G401.6 (cell line): ENCODE measurements around the gene SIRT2.
"Not testable (repeated sequence)": the region's sequence is repeated elsewhere in the genome, so short reads cannot be mapped to it uniquely, and the experiment has no call there.

ENCODE experiments used
- FAIRE-seq: peaks from 2 replicates; lab custom pipeline; 2012; peaks lifted over from hg19 to GRCh38; lab: Jason Lieb, UNC

Gene SIRT2

DNA sequence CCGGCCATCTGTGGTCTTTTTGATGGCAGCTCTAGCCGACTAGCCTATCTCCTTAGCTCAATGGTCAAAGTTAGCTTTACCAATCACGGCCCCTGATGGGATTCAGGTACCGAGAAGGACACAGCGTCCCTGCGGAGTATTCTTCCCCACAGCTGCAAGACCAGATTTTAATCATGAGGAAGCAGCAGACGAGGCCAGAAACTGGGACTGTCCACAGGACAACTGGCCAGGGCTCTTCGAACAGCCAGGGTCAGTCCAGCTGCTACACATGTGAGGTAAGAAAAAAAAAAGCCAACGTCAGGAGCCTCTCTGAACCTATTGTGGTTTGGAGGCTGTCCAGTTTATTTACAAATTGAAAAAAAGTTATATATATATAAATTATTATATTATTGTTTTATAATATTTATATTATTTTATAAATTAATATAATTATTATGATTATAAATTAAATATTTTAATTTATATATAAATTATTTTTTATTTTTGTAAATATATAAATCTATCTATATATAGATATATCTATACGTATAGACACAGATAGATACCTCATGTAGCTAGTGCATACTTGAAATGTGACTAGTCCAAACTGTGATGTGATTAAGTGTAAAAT is 32.1 kb downstream of the SIRT2 start:
- peak; percentile 93 for FAIRE-seq

DNA sequence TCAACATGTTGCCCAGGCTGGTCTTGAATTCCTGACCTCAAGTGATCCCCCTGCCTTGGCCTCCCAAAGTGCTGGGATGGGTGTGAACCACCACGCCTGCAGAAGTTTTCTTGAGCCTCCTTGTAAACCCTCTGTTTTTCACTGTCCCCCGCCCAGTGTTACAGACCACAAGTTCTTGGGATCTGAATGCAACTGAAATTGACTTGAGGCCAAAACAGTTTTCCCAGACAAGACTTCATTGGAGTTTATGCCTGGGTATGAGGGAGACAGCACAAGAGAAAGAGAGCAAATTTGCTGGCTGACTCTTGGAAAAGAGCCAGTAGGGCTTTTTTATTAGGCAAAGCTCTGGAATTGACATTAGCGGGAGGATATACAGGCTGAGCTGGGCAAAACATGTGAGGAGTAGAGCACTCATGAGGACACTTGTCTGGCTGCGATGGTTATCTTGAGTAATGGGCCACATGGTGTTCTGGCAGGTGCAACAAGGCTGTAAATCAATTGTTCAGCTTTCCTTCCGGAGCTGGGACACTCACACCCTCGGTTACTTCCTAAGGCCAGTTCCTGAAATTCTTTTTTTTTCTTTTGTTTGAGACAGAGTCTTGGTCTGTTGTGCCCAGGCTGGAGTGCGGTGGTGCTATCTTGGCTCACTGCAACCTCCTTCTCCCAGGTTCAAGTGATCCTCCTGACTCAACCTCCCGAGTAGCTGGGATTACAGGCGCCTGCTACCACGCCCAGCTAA is 36.9 kb downstream of the SIRT2 start:
- FAIRE-seq: no peak

- peak; percentile 97 for FAIRE-seq
Observed at GRCh38 chr19:38861368-38861767, 38.0 kb downstream of the SIRT2 start.

DNA sequence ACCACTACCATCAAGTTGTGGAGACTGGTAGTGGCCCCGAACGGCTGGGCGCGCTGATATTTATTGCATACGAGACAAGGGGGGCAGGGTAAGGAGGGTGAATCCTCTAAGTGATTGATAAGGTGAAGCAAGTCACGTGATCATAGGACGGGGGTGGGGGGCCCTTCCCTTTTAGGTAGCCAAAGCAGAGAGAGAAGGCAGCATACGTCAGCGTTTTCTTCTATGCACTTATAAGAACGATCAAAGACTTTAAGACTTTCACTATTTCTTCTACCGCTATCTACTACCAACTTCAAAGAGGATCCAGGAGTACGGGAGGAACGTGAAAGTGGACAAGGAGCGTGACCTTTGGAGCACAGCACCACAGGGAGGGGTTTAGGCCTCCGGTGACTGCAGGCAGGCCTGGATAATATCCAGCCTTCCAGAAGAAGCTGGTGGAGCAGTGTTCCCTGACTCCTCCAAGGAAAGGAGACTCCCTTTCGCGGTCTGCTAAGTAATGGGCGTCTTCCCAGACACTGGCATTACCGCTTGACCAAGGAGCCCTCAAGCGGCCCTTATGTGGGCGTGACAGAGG is 39.7 kb downstream of the SIRT2 start:
- FAIRE-seq: not testable (repeated sequence)

DNA sequence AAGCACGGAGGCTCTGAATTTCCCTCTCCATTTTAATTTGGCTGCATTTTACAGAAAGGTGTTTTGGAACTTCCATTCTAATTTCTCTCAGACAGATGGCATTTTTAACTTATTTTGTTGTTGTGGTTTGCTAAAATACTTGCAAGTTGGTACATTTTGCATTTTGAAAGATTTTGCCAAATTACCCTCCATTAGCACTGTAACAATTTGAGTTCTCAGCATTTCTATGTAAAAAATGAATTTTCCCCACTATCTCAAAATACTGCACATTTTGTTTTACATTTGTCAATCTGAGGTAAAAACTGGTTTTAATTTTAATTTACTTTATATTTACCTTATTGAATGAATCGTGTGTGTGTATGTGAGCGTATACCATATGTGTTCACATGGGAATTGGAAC is 42.6 kb downstream of the SIRT2 start:
- FAIRE-seq: no peak

- FAIRE-seq: not testable (repeated sequence)
Observed at GRCh38 chr19:38855751-38856150, 43.7 kb downstream of the SIRT2 start.

DNA sequence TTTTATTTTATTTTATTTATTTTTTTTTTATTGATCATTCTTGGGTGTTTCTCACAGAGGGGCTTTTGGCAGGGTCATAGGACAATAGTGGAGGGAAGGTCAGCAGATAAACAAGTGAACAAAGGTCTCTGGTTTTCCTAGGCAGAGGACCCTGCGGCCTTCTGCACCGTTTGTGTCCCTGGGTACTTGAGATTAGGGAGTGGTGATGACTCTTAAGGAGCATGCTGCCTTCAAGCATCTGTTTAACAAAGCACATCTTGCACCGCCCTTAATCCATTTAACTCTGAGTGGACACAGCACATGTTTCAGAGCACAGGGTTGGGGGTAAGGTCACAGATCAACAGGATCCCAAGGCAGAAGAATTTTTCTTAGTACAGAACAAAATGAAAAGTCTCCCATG is 44.5 kb downstream of the SIRT2 start:
- not testable (repeated sequence) for FAIRE-seq

DNA sequence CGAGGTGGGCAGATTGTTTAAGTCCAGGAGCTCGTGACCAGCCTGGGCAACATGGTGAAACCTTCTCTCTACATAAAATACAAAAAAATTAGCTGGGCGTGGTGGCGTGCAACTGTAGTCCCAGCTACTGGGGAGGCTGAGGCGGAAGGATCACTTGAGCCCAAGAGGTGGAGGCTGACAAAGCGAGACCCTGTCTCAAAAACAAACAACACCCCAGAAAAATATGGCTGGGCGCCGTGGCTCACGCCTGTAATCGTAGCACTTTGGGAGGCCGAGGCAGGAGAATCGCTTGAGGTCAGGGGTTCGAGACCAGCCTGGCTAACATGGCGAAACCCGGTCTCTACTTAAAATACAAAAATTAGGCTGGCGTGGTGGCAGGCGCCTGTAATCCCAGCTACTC is 46.2 kb downstream of the SIRT2 start:
- no peak for FAIRE-seq

- FAIRE-seq: no peak
Observed at GRCh38 chr19:38852231-38853044, 47.0 kb downstream of the SIRT2 start.

- no peak for FAIRE-seq
Observed at GRCh38 chr19:38851622-38852230, 47.7 kb downstream of the SIRT2 start.

DNA sequence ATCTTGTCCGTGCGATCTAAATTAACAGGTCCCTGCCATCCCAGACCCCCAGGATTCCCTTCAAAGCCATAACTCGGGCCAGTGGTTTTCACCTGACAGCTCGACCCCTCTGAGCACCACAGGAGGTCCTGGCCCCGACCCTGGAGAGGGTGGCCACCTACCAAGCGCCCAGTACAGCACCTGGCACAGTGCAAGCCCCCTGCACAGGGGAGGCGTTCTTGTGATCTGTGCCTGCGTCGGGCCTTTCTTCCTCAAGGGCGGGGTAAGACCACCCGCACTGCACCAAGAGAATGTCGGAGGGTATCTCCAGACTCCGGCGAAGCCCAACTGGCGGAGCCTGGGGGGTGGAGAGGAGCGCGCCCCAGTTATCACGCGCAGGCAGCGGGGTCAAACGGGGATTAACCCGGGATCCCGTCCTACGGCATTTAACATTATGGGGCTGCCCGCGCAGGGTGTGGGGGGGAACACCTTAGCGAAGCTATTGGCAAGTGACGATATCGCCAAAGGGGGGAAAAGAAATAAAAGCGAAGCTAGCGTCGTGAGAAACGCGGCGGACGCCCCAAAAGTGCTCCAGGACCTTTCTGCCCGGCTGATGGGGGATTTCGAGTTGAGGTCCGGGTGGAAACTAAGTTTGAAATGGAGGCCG is 48.3 kb downstream of the SIRT2 start:
- no peak for FAIRE-seq

GRCh38 chr19:38850436-38850975 is 48.9 kb downstream of the SIRT2 start:
- peak; percentile 100 for FAIRE-seq

DNA sequence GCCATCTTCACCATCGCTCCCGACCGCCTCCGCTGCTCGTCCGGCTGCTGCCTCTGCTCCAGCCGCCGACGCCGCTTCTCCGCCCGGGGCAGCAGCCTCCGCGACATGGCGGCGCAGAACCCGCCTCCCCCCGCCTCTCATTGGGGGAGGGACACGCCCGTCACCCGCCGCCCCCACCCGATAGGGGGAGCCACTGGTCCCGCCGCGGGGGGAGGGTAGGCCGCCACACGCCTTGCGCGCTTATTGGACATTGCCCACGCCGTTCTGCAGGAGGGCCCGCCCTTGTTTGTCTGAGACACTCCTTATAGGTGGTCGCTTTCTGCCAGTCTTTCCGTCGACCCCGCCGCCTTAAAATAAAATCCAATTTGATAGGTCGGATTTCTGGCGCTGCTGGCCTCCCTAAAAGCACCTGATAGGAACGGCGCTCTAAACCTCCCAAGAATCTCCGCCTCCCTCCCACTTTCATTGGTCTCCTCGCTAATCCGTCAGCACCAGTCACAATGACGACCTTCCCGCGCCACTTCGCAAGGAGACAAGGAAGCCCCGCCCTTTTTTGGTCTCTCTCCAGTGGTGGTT is 49.5 kb downstream of the SIRT2 start, which contains the start of gene HNRNPL:
TSS of gene HNRNPL (minus strand) at position 127 of the 576 bp plus-strand sequence. CDS start at position 107, 20 bp downstream.
- no peak for FAIRE-seq

DNA sequence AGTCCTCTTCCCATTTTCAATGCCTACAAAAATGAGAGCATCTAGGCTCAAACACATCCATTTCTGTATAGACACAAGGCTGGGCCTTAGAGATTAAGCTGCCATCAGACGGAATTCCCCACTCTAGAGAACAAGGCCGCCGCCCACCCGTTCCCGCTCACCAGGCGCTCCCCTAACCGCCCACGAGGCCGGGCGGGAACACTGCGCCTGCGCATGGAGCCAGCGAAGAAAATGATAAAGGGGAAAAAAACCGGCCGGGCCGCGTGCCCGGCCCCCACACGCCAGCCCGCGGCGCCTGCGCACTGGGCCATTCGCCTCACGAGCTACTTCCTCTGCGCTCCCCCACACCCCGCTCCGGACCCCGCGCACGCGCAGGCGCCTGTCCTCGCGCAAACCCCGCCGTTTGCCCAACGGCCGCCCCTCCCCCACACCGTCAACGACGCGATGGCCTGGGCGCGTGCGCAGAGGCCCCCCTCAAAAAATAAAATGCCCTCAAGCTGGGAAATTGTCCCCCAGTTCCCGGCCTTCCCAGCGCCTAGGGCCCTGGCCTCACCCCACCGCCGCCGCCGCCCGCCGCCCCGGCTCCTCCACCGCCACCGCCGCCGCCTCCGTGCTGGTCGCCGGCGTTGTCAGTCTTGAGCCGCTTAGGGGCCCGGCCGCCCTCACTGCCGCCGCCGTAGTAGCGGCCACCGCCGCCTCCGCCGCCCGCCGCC is 50.1 kb downstream of the SIRT2 start:
- FAIRE-seq: no peak

DNA sequence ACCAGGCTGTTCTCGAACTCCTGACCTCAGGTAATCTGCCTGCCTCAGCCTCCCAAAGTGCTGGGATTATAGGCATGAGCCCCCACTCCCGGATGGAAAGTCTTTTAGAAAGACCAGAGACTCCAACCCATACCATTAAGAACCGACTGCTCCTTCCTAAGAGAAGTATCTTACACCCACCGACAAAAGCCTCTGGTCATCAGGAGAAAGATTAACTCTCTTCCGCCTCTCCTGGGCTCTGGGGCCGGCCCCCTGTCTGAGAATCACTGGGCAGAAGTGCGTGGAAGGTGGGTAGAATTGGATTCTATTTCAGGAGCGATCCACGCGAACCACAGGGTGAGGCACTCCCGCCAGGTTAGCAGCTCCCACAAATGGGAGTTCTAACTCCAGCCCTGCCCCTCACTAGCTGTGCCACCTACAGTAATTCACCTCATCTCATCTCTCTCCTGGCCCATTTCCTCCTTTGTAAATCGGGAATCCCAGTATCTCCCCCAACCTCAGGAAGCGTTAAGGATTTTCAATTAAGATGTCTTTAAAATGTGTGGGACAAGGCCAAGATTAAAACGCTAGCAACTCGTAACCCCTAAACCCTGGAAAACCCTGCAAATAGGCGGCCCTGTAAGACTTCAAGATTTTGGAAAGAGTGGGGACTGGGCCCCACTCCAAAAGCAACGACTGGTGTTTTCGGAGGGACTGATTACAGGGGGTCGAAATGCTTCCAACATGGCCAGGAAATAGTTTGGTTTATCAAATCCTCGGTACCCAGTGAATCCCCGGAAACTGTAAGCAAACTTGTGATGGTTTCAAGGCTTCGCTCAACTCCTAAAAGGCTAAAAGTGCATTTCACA is 50.9 kb downstream of the SIRT2 start:
- no peak for FAIRE-seq

DNA sequence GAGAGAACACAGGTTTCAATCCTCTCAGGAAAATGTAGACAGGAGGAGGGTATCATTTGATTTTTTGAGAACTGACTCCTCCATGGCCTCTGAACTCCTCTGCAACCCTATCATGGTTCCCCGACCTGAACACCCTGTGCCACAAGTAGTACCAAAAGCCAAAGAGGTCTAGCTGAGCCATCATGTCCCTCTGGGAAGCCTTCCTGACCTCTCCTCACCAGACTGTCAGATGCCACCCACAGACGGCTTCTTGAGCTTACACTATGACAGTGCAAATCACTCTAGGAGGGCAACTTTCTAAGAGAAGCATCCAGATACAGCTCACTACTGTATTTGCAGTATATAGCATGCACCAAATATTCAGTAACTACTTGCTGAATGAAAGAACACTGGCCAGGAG is 53.3 kb downstream of the SIRT2 start:
- FAIRE-seq: no peak

DNA sequence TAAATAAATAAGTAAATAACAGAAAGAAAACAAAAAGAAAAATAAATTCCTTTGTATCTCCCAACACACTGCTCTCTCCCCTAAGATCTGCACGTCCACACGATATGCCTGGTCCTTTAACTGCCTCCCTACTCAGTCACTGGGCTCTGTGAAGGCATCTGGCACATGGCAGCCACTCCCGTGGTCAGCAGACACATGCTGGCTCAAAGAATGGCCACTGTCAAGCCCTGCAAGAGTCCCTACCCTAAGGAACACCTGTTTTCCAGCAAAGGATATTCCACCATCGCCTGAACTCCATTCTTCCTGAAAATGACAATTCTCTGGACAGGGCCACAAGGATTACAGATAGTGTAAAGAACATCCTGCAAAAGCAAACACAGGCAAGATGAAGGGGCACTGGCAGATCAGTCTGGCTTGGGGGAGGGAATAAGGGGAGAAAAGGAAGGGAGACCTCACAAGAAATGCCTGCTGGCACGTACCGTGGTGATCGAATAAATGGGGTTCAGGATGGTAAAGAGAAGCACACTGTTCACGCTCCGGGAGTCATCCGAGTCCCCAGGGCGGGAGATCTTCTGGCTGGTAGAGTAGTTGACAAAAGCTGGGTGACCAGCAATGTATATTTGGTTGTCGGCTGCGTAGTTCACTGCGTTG is 53.9 kb downstream of the SIRT2 start:
- no peak for FAIRE-seq

DNA sequence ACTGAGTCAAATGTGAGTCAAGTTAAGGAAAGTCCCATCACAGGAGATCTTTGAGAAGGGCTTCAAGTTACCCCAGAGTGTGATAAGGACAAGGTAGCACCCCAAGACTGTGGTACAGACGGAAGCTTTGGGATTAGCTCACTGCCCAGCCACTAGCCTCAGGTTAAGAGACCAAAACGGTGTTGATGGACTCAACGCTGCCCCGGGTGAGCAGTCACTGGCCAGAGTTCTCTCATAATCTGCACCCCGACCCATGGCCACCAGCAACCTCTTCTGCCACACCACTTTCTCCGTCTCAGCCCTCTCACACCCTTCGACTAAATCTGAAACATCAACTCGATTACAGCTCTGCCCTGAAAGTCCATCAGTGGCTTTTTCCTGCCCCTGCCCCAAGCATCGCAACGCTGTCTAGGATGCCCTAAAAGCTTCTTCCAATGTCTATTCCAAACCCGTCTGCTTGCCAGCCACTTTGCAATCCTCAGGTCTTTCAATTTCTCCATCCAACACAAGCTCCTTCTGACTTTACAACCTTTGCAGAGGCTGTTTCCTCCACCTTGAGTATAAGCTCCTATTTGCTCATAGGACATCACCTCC is 55.2 kb downstream of the SIRT2 start:
- no peak for FAIRE-seq
